Psoas muscle (tissue), 8 donors: ENCODE measurements around the gene PTGDS. TPM values are rescaled to one million over a fixed set of nuclear protein-coding genes. Genes with fewer than 3 reads are reported as not detected.

ENCODE experiments used
- ATAC-seq, 4 donors: fragments of 200-7000 bp; cut with Tn5 transposase; one replicate each; pipeline ENCODE4 v1.9.1; 2020; ENCODE audit warnings: moderate library complexity in 3 of 4, mild to moderate bottlenecking in 2 of 4
- DNase-seq, 2 donors: peaks; one replicate each; pipeline ENCODE4 v3.0.0-alpha.2; 2020
- H3K27ac ChIP-seq: fragments of 200-600 bp; one replicate; pipeline ENCODE4 v1.8.0; 2022
- H3K27me3 ChIP-seq, 3 donors: fragments of 200-600 bp in 1 of 3; one replicate each; pipeline versions ENCODE4 v1.6.1 to v1.8.0; 2013 to 2022; ENCODE audit warnings: low read length in 2 of 3, mild to moderate bottlenecking in 2 of 3, moderate library complexity in 1 of 3; ENCODE audit not compliant: insufficient read depth in 3 of 3
- H3K36me3 ChIP-seq, 2 donors: fragments of 200-600 bp in 1 of 2; one replicate each; pipeline versions ENCODE4 v1.6.1 to v1.8.0; 2013 to 2022; ENCODE audit warnings: low read depth in 1 of 2, mild to moderate bottlenecking in 1 of 2, moderate library complexity in 1 of 2; ENCODE audit not compliant: insufficient read depth in 1 of 2
- H3K4me1 ChIP-seq: fragments of 200-600 bp; one replicate; pipeline ENCODE4 v1.8.0; 2022
- H3K4me3 ChIP-seq: fragments of 200-600 bp; one replicate; pipeline ENCODE4 v1.8.0; 2022; ENCODE audit warnings: mild to moderate bottlenecking
- H3K9me3 ChIP-seq: fragments of 200-600 bp; one replicate; pipeline ENCODE4 v1.8.0; 2022
- WGBS, 3 donors: extraction: QIAGEN DNeasy Blood & Tissue Kit; methylation state at CpG; one replicate each; pipeline versions ENCODE4 v1.1.6 to v1.1.7; 2013; 5-methylcytosine and 5-hydroxymethylcytosine counted together
- intact Hi-C, 2 donors: fragments of 100-400 bp; cut with DNase I; formaldehyde crosslinking; loops; one replicate each; pipeline versions ENCODE4 v1.11.0 to v1.14.2; 2022
- polyA plus RNA-seq, 3 donors: library from polyadenylated mRNA; stranded (reverse); fragments of 200-250 nt; gene quantifications; one replicate each; pipeline ENCODE4 v1.2.3, GENCODE V29; 2013
- total RNA-seq, 4 donors: library from RNA; stranded (reverse); fragmentation: NEBNext Ultra II Directional in 2 of 4; extraction: Animal tissue kit (Norgen Biotek cat#: 25700) in 2 of 4; gene quantifications; one replicate each; pipeline versions ENCODE4 v1.2.1 to v1.2.4, GENCODE V29; 2021 to 2023
- TF ChIP-seq, protein P1 (sequence below): fragments of 200-600 bp; IDR thresholded peaks from one replicate; pipeline ENCODE4 v1.8.0; 2022; ENCODE audit warnings: antibody characterized with exemption
- donor health status: healthy with polysubstance abuse.
- donor health status: DM: no; HTN: no; CAD: no; lungs with moderate emphysema.
- donor health status: Bipolar disorder and iron deficiency.
- donor health status: healthy.
- donor health status: DM: yes; HTN: yes; CAD: no.
- donor health status: DM: no; HTN: no; CAD: no.
- donor health status: DM: no; HTN: no; CAD: no.
- donor health status: DM: yes; HTN: yes; CAD: no.

Gene PTGDS
- total and polyA plus RNA-seq, 7 donors: 23.3 to 130 (median 37.9) TPM

DNA sequence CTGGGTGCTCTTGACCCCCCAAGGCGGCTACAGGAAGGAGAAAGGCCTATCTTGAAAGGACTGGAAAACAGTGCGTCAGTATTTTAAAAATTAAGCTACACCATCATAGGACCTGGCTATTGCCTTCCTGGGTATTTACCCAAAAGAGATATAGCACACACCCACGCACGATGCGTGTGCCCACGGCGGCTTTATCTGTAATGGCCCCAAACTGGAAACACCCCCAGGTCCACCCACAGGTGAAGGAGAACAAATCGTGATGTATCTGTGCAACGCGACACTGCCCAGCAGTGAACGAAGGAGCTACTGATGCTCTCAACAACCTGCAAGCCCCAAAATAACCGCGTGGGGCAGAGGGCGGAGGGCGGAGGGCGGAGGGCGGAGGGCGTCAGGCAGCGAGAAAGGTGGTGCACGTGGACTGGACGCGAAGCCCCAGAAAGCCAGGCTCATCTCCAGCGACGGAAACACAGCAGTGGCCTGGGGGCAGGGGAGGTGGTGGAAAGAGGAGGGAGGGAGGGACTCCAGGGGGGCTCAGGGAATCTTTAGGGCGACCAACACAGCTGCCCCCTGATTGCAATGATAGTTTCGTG lies 12.4 kb upstream of the PTGDS start:
- TF ChIP-seq, protein P1, sequence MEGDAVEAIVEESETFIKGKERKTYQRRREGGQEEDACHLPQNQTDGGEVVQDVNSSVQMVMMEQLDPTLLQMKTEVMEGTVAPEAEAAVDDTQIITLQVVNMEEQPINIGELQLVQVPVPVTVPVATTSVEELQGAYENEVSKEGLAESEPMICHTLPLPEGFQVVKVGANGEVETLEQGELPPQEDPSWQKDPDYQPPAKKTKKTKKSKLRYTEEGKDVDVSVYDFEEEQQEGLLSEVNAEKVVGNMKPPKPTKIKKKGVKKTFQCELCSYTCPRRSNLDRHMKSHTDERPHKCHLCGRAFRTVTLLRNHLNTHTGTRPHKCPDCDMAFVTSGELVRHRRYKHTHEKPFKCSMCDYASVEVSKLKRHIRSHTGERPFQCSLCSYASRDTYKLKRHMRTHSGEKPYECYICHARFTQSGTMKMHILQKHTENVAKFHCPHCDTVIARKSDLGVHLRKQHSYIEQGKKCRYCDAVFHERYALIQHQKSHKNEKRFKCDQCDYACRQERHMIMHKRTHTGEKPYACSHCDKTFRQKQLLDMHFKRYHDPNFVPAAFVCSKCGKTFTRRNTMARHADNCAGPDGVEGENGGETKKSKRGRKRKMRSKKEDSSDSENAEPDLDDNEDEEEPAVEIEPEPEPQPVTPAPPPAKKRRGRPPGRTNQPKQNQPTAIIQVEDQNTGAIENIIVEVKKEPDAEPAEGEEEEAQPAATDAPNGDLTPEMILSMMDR: no peak
- ATAC-seq: no peak
- no peaks in the 10 kb centered on the region for H3K4me1 ChIP-seq

GRCh38 chr9:136965771-136966484 lies 11.4 kb upstream of the PTGDS start:
- Histone ChIP-seq H3K36me3 (no peaks in the 10 kb centered on the region), H3K9me3 (no peaks in the 10 kb centered on the region), H3K4me3 (no peak overlapping the region), H3K27me3 (peaks cover 0 to 4% (median 0%) of the 10 kb centered on the region in 3 donors), H3K4me1 (no peaks in the 10 kb centered on the region), H3K27ac (no peak overlapping the region)
- 13 to 19% (median 18%) methylated on average over 23 of the region's 23 CpGs for WGBS, 3 donors
- intact Hi-C loops: no loop called here
- no peak for ATAC-seq
- DNase-seq: no peak
- TF ChIP-seq, protein P1: no peak

More for the DNA sequence above, 12.4 kb upstream of the PTGDS start:
- Histone ChIP-seq H3K27me3 (peaks cover 0 to 4% (median 0%) of the 10 kb centered on the region in 3 donors), H3K9me3 (no peaks in the 10 kb centered on the region), H3K27ac (no peak overlapping the region), H3K36me3 (no peaks in the 10 kb centered on the region), H3K4me3 (no peak overlapping the region)
- no peak for DNase-seq
- WGBS, 3 donors: 89 to 90% (median 89%) methylated on average over 26 of the region's 26 CpGs
- intact Hi-C loops: no loop called here

GRCh38 chr9:136968333-136969127 lies 8.8 kb upstream of the PTGDS start:
- Histone ChIP-seq H3K4me3 (no peak overlapping the region), H3K4me1 (no peaks in the 10 kb centered on the region), H3K27me3 (peaks cover 0 to 4% (median 0%) of the 10 kb centered on the region in 3 donors), H3K27ac (no peak overlapping the region), H3K36me3 (no peaks in the 10 kb centered on the region), H3K9me3 (no peaks in the 10 kb centered on the region)
- TF ChIP-seq, protein P1: no peak
- DNase-seq: no peak
- ATAC-seq: no peak
- WGBS, 3 donors: 63 to 71% (median 63%) methylated on average over 17 of the region's 17 CpGs
- intact Hi-C loops: no loop called here

GRCh38 chr9:136969150-136969549 lies 8.2 kb upstream of the PTGDS start:
- TF ChIP-seq, protein P1: no peak
- WGBS, 3 donors: 54 to 75% (median 61%) methylated on average over 17 of the region's 17 CpGs
- intact Hi-C loops: no loop called here
- DNase-seq: no peak
- Histone ChIP-seq H3K4me1 (no peaks in the 10 kb centered on the region), H3K27me3 (peaks cover 0 to 4% (median 0%) of the 10 kb centered on the region in 3 donors), H3K4me3 (no peak overlapping the region), H3K36me3 (no peaks in the 10 kb centered on the region), H3K9me3 (no peaks in the 10 kb centered on the region), H3K27ac (no peak overlapping the region)
- no peak for ATAC-seq
